Gastrocnemius medialis (tissue), 4 donors: ENCODE measurements around the gene GDA. TPM values are rescaled to one million over a fixed set of nuclear protein-coding genes. Genes with fewer than 3 reads are reported as not detected.

Source experiments
- ATAC-seq, 2 donors: fragments of 150-250 bp; one replicate each; pipeline ENCODE4 v1.9.1; 2016
- DNase-seq, 2 donors: peaks; one replicate each; pipeline ENCODE4 v3.0.0-alpha.2; 2019
- H3K27ac ChIP-seq, 4 donors: fragments of 200-600 bp; sonication (generic); 1 replicate in 1 of 4; 2 replicates in 3 of 4; pipeline ENCODE4 v1.5.1; 2016 to 2018; ENCODE audit warnings: mild to moderate bottlenecking in 2 of 4, moderate library complexity in 1 of 4
- H3K27me3 ChIP-seq, 3 donors: fragments of 200-600 bp; sonication (generic) in 2 of 3; 1 replicate in 1 of 3; 2 replicates in 2 of 3; pipeline versions ENCODE4 v1.5.1 to v1.6.0; 2016 to 2019; ENCODE audit warnings: mild to moderate bottlenecking in 1 of 3, moderate library complexity in 1 of 3
- H3K36me3 ChIP-seq, 2 donors: fragments of 200-600 bp; sonication (generic) in 1 of 2; one replicate each; pipeline ENCODE4 v1.5.1; 2017 to 2018
- H3K4me1 ChIP-seq, 2 donors: fragments of 200-600 bp; sonication (generic) in 1 of 2; one replicate each; pipeline ENCODE4 v1.5.1; 2016 to 2017; ENCODE audit warnings: mild to moderate bottlenecking in 2 of 2
- H3K4me3 ChIP-seq, 4 donors: fragments of 200-600 bp; sonication (generic) in 3 of 4; 1 replicate in 1 of 4; 2 replicates in 3 of 4; pipeline ENCODE4 v1.5.1; 2016 to 2019; ENCODE audit warnings: mild to moderate bottlenecking in 2 of 4
- H3K9me3 ChIP-seq, 3 donors: fragments of 200-600 bp; sonication (generic) in 2 of 3; 1 replicate in 1 of 3; 2 replicates in 2 of 3; pipeline ENCODE4 v1.5.1; 2016 to 2019
- POLR2A ChIP-seq, 2 donors: fragments of 450-650 bp; IDR thresholded peaks; one replicate each; pipeline ENCODE4 v1.6.1; 2017; ENCODE audit warnings: antibody characterized with exemption in 2 of 2, mild to moderate bottlenecking in 2 of 2, moderate library complexity in 2 of 2
- in situ Hi-C, 4 donors: fragments of 200-750 bp; cut with MboI; loops; one replicate each; pipeline versions ENCODE4 v1.15.0 to v1.8.0; 2017; ENCODE audit warnings: low sequenced_read_pairs in 4 of 4
- intact Hi-C: fragments of 100-400 bp; cut with DNase I; formaldehyde crosslinking; loops from one replicate; pipeline ENCODE4 v1.15.1; 2023; ENCODE audit warnings: low total_unique reads
- total RNA-seq, 4 donors: library from RNA; depleted of rRNA; stranded (reverse); fragments of >200 nt; gene quantifications; one replicate each; pipeline versions ENCODE4 v1.1.0 to v1.2.3, GENCODE V29; 2016
- TF ChIP-seq, protein P1 (sequence below), 5 experiments: fragments of 450-650 bp in 3 of 5; fragments of 200-600 bp in 2 of 5; sonication (generic) in 2 of 5; IDR thresholded peaks in 4 of 5; conservative IDR thresholded peaks in 1 of 5; 1 replicate in 4 of 5; 2 replicates in 1 of 5; pipeline ENCODE4 v1.5.1; 2016 to 2019; ENCODE audit warnings: antibody characterized with exemption in 5 of 5, mild to moderate bottlenecking in 3 of 5, moderate library complexity in 3 of 5

Gene GDA
- total RNA-seq, 4 donors from 2014 or later, result 0.62 to 2.5 (median 0.82) TPM; not detected in 1

GRCh38 chr9:72251589-72251988 lies 102.3 kb downstream of the GDA start:
- ATAC-seq (no peak), DNase-seq (no peak)
- no peaks in the 10 kb centered on the region for H3K36me3 ChIP-seq
- H3K27me3 ChIP-seq, result no peaks in the 10 kb centered on the region
- in situ Hi-C loops (loop anchor here in 2 of 4 donors (25.0 kb wide), 2 partner anchors 439 to 464 kb away; no protein-coding TSS in a partner anchor), intact Hi-C loops (no loop called here)
- H3K27ac ChIP-seq, result no peak overlapping the region
- H3K4me3 ChIP-seq, result no peak overlapping the region
- no peaks in the 10 kb centered on the region for H3K4me1 ChIP-seq
- no peak for TF ChIP-seq POLR2A (IDR thresholded peaks at IDR 0.05)
- TF ChIP-seq, protein P1, sequence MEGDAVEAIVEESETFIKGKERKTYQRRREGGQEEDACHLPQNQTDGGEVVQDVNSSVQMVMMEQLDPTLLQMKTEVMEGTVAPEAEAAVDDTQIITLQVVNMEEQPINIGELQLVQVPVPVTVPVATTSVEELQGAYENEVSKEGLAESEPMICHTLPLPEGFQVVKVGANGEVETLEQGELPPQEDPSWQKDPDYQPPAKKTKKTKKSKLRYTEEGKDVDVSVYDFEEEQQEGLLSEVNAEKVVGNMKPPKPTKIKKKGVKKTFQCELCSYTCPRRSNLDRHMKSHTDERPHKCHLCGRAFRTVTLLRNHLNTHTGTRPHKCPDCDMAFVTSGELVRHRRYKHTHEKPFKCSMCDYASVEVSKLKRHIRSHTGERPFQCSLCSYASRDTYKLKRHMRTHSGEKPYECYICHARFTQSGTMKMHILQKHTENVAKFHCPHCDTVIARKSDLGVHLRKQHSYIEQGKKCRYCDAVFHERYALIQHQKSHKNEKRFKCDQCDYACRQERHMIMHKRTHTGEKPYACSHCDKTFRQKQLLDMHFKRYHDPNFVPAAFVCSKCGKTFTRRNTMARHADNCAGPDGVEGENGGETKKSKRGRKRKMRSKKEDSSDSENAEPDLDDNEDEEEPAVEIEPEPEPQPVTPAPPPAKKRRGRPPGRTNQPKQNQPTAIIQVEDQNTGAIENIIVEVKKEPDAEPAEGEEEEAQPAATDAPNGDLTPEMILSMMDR (IDR thresholded peaks at IDR 0.05 in 4 of 5, conservative IDR thresholded peaks at IDR 0.05 in 1 of 5), result no peak
- H3K9me3 ChIP-seq, result no peaks in the 10 kb centered on the region

- ATAC-seq, result no peak
- intact Hi-C loops (no loop called here), in situ Hi-C loops (loop anchor here in 2 of 4 donors (25.0 kb wide), 2 partner anchors 443 to 468 kb away; no protein-coding TSS in a partner anchor)
- Histone ChIP-seq H3K36me3 (no peaks in the 10 kb centered on the region), H3K4me1 (no peaks in the 10 kb centered on the region), H3K27me3 (no peaks in the 10 kb centered on the region), H3K27ac (no peak overlapping the region), H3K4me3 (no peak overlapping the region), H3K9me3 (no peaks in the 10 kb centered on the region)
- no peak for TF ChIP-seq POLR2A (IDR thresholded peaks at IDR 0.05)
- TF ChIP-seq, protein P1 (IDR thresholded peaks at IDR 0.05 in 4 of 5, conservative IDR thresholded peaks at IDR 0.05 in 1 of 5), result no peak
- DNase-seq, result no peak
These were observed 105.8 kb downstream of the GDA start for GRCh38 chr9:72254901-72255545.

- TF ChIP-seq POLR2A (IDR thresholded peaks at IDR 0.05), result no peak
- TF ChIP-seq, protein P1 (IDR thresholded peaks at IDR 0.05 in 4 of 5, conservative IDR thresholded peaks at IDR 0.05 in 1 of 5), result no peak
These were observed 106.3 kb downstream of the GDA start for GRCh38 chr9:72255569-72255968.

DNA sequence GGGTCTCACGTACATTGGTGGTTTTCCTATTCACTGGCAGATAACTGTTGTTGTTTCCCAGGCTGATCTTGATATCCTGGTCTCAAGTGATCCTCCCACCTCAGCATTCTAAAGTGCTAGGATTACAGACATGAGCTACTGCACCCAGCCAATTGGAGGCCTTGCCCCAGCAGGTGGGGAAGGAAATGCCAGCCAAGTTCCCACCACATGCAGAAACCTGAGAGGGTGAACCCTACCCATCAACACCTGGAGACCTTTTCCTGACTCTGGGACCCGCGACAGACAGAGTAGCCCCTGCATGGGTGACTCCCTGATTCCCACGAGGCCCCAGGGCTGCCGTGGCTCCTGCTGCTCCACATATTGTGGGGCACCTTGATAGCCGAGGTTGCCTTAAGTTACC lies 107.7 kb downstream of the GDA start:
- no peaks in the 10 kb centered on the region for H3K4me1 ChIP-seq
- no peaks in the 10 kb centered on the region for H3K9me3 ChIP-seq
- no peak overlapping the region for H3K4me3 ChIP-seq
- ATAC-seq (no peak), DNase-seq (no peak)
- in situ Hi-C loops, result loop anchor here in 2 of 4 donors (25.0 kb wide), 2 partner anchors 445 to 470 kb away; no protein-coding TSS in a partner anchor
- no peaks in the 10 kb centered on the region for H3K27me3 ChIP-seq
- TF ChIP-seq, protein P1 (IDR thresholded peaks at IDR 0.05 in 4 of 5, conservative IDR thresholded peaks at IDR 0.05 in 1 of 5), result no peak
- TF ChIP-seq POLR2A (IDR thresholded peaks at IDR 0.05), result no peak
- no peaks in the 10 kb centered on the region for H3K36me3 ChIP-seq
- H3K27ac ChIP-seq, result no peak overlapping the region
- intact Hi-C loops, result no loop called here

More at GRCh38 chr9:72255569-72255968, 106.3 kb downstream of the GDA start:
- Histone ChIP-seq H3K27me3 (no peaks in the 10 kb centered on the region), H3K36me3 (no peaks in the 10 kb centered on the region), H3K4me3 (no peak overlapping the region), H3K4me1 (no peaks in the 10 kb centered on the region), H3K27ac (no peak overlapping the region), H3K9me3 (no peaks in the 10 kb centered on the region)
- in situ Hi-C loops (loop anchor here in 2 of 4 donors (25.0 kb wide), 2 partner anchors 443 to 468 kb away; no protein-coding TSS in a partner anchor), intact Hi-C loops (no loop called here)
- DNase-seq, result no peak
- no peak for ATAC-seq
